ENCODE measurements around the gene AKAP10.

DNA sequence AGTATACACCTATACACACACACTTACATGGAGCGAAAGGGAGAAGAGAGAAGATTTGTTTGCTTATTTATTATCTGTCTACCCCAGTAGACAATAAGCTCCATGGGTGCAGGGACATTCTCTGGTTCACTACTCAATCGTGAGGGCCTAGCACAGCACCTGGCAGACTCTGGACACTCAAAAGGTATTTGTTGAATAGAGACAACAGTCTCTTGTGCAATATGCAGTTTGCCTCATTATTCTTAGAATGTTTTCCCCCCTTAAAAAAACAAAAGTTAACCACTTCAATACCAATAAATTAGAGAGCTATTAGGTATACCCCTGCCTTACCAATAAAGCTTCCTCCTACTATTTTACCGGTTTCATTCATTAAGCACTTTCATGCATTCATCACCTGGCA is 2.0 kb downstream of the AKAP10 start:
- no peak for TF ChIP-seq ELF4 (IDR thresholded peaks at IDR 0.05)
- no peak for TF ChIP-seq FOXK2 (IDR thresholded peaks at IDR 0.05)
- no peak for TF ChIP-seq LEF1 (IDR thresholded peaks at IDR 0.05; ENCODE audit: borderline replicate concordance)
- TF ChIP-seq BHLHE40 (IDR thresholded peaks at IDR 0.05; ENCODE audit: borderline replicate concordance) = no peak
- no peak for TF ChIP-seq SUZ12 (IDR thresholded peaks at IDR 0.05)

Data from HEK293T (cell line).